Natural killer cell (primary cell): ENCODE results near the gene PAX2. TPM values are rescaled to one million over a fixed set of nuclear protein-coding genes. Genes with fewer than 3 reads are reported as not detected.

ENCODE experiments used
- ATAC-seq, 3 donors: fragments of 150-1000 bp in 2 of 3; fragments of 200-7000 bp in 1 of 3; cut with Tn5 transposase; 1 replicate in 1 of 3; 2 replicates in 2 of 3; pipeline ENCODE4 v1.10.0; 2021; ENCODE audit warnings: mild to moderate bottlenecking in 2 of 3, moderate library complexity in 2 of 3
- DNase-seq, 2 donors: peaks; one replicate each; pipeline versions ENCODE4 v3.0.0 to v3.0.0-alpha.2; 2013 to 2021; ENCODE audit warnings: mixed read lengths in 1 of 2
- H3K27ac ChIP-seq: one replicate; pipeline ENCODE4 v1.5.1; 2013; ENCODE audit warnings: mild to moderate bottlenecking, low read length
- H3K27me3 ChIP-seq: one replicate; pipeline ENCODE4 v1.6.1; 2013; ENCODE audit warnings: low read length; ENCODE audit not compliant: control insufficient read depth, insufficient read depth
- H3K36me3 ChIP-seq: one replicate; pipeline ENCODE4 v1.6.1; 2013; ENCODE audit warnings: low read length; ENCODE audit not compliant: control insufficient read depth, insufficient read depth
- H3K4me1 ChIP-seq: one replicate; pipeline ENCODE4 v1.6.1; 2013; ENCODE audit warnings: low read length; ENCODE audit not compliant: control insufficient read depth, insufficient read depth
- H3K4me3 ChIP-seq: one replicate; pipeline ENCODE4 v1.5.1; 2013; ENCODE audit warnings: low read length
- H3K9me3 ChIP-seq: one replicate; pipeline ENCODE4 v1.6.1; 2013; ENCODE audit warnings: low read length; ENCODE audit not compliant: control insufficient read depth, insufficient read depth
- H3K27ac Mint-ChIP-seq, 2 donors: one replicate each; pipeline ENCODE4 v1.8.0; 2022; ENCODE audit warnings: mild to moderate bottlenecking in 2 of 2, mixed read lengths in 2 of 2, moderate library complexity in 1 of 2
- H3K27me3 Mint-ChIP-seq, 2 donors: one replicate each; pipeline ENCODE4 v1.8.0; 2022; ENCODE audit warnings: low read depth in 2 of 2, mixed read lengths in 2 of 2
- H3K36me3 Mint-ChIP-seq: one replicate; pipeline ENCODE4 v1.8.0; 2022; ENCODE audit warnings: mixed read lengths
- H3K4me1 Mint-ChIP-seq, 2 donors: one replicate each; pipeline ENCODE4 v1.8.0; 2022; ENCODE audit warnings: mixed read lengths in 2 of 2
- H3K4me3 Mint-ChIP-seq: one replicate; pipeline ENCODE4 v1.8.0; 2022; ENCODE audit warnings: mild to moderate bottlenecking, moderate library complexity, mixed read lengths
- H3K9me3 Mint-ChIP-seq, 2 donors: one replicate each; pipeline ENCODE4 v1.8.0; 2022; ENCODE audit warnings: mixed read lengths in 2 of 2
- CTCF ChIP-seq: fragments of 200-600 bp; IDR thresholded peaks from one replicate; pipeline ENCODE4 v1.8.0; 2022; ENCODE audit warnings: antibody characterized with exemption
- WGBS: methylation state at CpG from one replicate; pipeline ENCODE4 v1.1.7; 2013; ENCODE audit warnings: missing lambda C conversion rate; ENCODE audit not compliant: insufficient coverage; 5-methylcytosine and 5-hydroxymethylcytosine counted together
- intact Hi-C: fragments of 100-400 bp; cut with micrococcal nuclease; formaldehyde crosslinking; loops from one replicate; pipeline ENCODE4 v1.14.2; 2022
- total RNA-seq, 4 donors: library from RNA; stranded (reverse); fragments of 120-200 nt in 1 of 4; gene quantifications; one replicate each; pipeline versions ENCODE4 v1.2.3 to v1.2.4, GENCODE V29; 2013 to 2022

The PAX2 gene
- total RNA-seq, 3 donors from 2014 or later (not counting 1 experiment from before 2014, with no cell fraction given), result not detected

GRCh38 chr10:100751211-100751933, 6.0 kb downstream of the PAX2 start:
- WGBS, result 61% methylated on average over 7 of the region's 7 CpGs
- peaks cover 8 to 9% of the 10 kb centered on the region in 2 donors for H3K4me1 Mint-ChIP-seq

GRCh38 chr10:100755821-100756220, 10.4 kb downstream of the PAX2 start:
- Mint-ChIP-seq H3K9me3 (no peaks in the 10 kb centered on the region), H3K4me3 (no peak overlapping the region), H3K4me1 (no peaks in the 10 kb centered on the region), H3K27ac (no peak overlapping the region), H3K36me3 (no peaks in the 10 kb centered on the region), H3K27me3 (peaks cover 54 to 80% of the 10 kb centered on the region in 2 donors)
- no peak overlapping the region for H3K4me3 ChIP-seq
- H3K27me3 ChIP-seq, result peaks cover 5% of the 10 kb centered on the region
- H3K9me3 ChIP-seq, result no peaks in the 10 kb centered on the region
- no CpG with 5 or more reads among the region's 1 CpG for WGBS
- H3K4me1 ChIP-seq, result no peaks in the 10 kb centered on the region
- no peak for ATAC-seq
- no peak for TF ChIP-seq CTCF
- H3K36me3 ChIP-seq, result no peaks in the 10 kb centered on the region
- DNase-seq, result no peak
- intact Hi-C loops, result no loop called here
- H3K27ac ChIP-seq, result no peak overlapping the region

More at GRCh38 chr10:100751211-100751933, 6.0 kb downstream of the PAX2 start:
- Histone ChIP-seq H3K4me3 (no peak overlapping the region), H3K36me3 (no peaks in the 10 kb centered on the region), H3K4me1 (peaks cover 11% of the 10 kb centered on the region), H3K9me3 (no peaks in the 10 kb centered on the region), H3K27me3 (peaks cover 36% of the 10 kb centered on the region), H3K27ac (no peak overlapping the region)
- Mint-ChIP-seq H3K4me3 (no peak overlapping the region), H3K27ac (no peak overlapping the region), H3K27me3 (peaks cover 58 to 60% of the 10 kb centered on the region in 2 donors), H3K9me3 (no peaks in the 10 kb centered on the region), H3K36me3 (peaks cover 7% of the 10 kb centered on the region)
- ATAC-seq, result no peak
- no peak for DNase-seq
- TF ChIP-seq CTCF, result no peak
- intact Hi-C loops, result no loop called here

- no peak for ATAC-seq
- H3K36me3 Mint-ChIP-seq, result no peaks in the 10 kb centered on the region
- H3K4me3 Mint-ChIP-seq, result no peak overlapping the region
- TF ChIP-seq CTCF, result no peak
- H3K27me3 Mint-ChIP-seq, result peaks cover 39 to 87% of the 10 kb centered on the region in 2 donors
- Histone ChIP-seq H3K27ac (no peak overlapping the region), H3K9me3 (no peaks in the 10 kb centered on the region), H3K27me3 (peaks cover 4% of the 10 kb centered on the region), H3K4me3 (no peak overlapping the region), H3K36me3 (no peaks in the 10 kb centered on the region), H3K4me1 (no peaks in the 10 kb centered on the region)
- no peaks in the 10 kb centered on the region for H3K9me3 Mint-ChIP-seq
- no peaks in the 10 kb centered on the region for H3K4me1 Mint-ChIP-seq
- no peak for DNase-seq
- WGBS, result 50% methylated on average over 4 of the region's 4 CpGs
- intact Hi-C loops, result no loop called here
- H3K27ac Mint-ChIP-seq, result no peak overlapping the region
Observed at GRCh38 chr10:100759331-100759730, 13.9 kb downstream of the PAX2 start.

DNA sequence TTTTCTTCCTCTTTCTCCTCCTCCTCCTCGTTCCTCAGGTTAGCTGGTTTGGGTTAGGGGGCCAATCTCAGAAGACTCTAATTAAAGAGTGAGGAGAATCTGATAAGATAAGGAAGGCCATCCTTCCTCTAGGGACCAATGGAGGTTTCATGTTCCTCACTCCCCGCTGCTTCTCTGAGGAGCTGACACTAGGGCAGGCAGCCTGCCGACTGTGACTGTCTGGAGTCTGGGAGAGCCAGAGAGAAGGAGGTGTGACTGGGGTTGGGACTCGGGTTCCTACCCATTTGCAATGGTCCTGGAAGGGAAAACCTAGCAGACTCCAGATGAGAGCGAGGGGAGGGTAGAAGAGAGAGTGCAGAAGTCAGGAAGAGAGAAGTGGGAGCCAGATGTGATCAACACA, 15.3 kb downstream of the PAX2 start:
- TF ChIP-seq CTCF, result no peak
- ATAC-seq (no peak), DNase-seq (no peak)
- Histone ChIP-seq H3K4me1 (no peaks in the 10 kb centered on the region), H3K27me3 (no peaks in the 10 kb centered on the region), H3K4me3 (no peak overlapping the region), H3K27ac (no peak overlapping the region), H3K36me3 (no peaks in the 10 kb centered on the region), H3K9me3 (no peaks in the 10 kb centered on the region)
- peaks cover 36 to 86% of the 10 kb centered on the region in 2 donors for H3K27me3 Mint-ChIP-seq
- no peaks in the 10 kb centered on the region for H3K9me3 Mint-ChIP-seq
- no peaks in the 10 kb centered on the region for H3K4me1 Mint-ChIP-seq
- no peaks in the 10 kb centered on the region for H3K36me3 Mint-ChIP-seq
- no peak overlapping the region for H3K27ac Mint-ChIP-seq
- WGBS, result 44% methylated on average over 4 of the region's 5 CpGs
- no peak overlapping the region for H3K4me3 Mint-ChIP-seq
- intact Hi-C loops, result no loop called here
